Measurements from ENCODE around the gene ASCL2. TPM values are rescaled to one million over a fixed set of nuclear protein-coding genes. Genes with fewer than 3 reads are reported as not detected.

The ASCL2 gene
- total RNA-seq, 4 donors from 2014 or later, result not detected

DNA sequence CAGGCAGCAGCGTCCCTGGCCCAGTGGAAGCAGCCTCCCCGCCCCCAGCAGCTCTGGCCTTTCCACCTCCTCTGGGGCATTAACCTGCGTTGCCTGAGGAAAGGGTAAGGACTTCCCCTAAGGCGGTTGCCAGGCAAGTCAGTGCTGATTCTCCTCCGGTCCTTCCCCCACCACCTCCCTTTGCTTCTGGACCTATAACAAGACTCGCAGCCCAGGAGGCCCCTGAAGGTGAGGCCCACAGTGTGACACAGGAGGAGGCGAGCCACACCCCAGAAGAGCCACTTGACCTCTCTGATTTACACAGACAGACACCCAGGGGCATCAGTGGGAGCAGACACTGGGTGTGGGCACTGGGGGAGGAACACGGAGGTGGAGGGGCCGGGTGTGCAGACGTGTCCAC, 35.4 kb downstream of the ASCL2 start:
- no peak for ATAC-seq
- TF ChIP-seq POLR2A (IDR thresholded peaks at IDR 0.05), result no peak
- TF ChIP-seq, protein P1, sequence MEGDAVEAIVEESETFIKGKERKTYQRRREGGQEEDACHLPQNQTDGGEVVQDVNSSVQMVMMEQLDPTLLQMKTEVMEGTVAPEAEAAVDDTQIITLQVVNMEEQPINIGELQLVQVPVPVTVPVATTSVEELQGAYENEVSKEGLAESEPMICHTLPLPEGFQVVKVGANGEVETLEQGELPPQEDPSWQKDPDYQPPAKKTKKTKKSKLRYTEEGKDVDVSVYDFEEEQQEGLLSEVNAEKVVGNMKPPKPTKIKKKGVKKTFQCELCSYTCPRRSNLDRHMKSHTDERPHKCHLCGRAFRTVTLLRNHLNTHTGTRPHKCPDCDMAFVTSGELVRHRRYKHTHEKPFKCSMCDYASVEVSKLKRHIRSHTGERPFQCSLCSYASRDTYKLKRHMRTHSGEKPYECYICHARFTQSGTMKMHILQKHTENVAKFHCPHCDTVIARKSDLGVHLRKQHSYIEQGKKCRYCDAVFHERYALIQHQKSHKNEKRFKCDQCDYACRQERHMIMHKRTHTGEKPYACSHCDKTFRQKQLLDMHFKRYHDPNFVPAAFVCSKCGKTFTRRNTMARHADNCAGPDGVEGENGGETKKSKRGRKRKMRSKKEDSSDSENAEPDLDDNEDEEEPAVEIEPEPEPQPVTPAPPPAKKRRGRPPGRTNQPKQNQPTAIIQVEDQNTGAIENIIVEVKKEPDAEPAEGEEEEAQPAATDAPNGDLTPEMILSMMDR (IDR thresholded peaks at IDR 0.05 in 4 of 5, conservative IDR thresholded peaks at IDR 0.05 in 1 of 5), result no peak
- Histone ChIP-seq H3K27ac (no peak overlapping the region), H3K27me3 (peaks cover 0 to 5% (median 0%) of the 10 kb centered on the region in 3 donors), H3K4me3 (no peak overlapping the region), H3K36me3 (no peaks in the 10 kb centered on the region), H3K4me1 (no peaks in the 10 kb centered on the region), H3K9me3 (peaks cover 0 to 7% (median 4%) of the 10 kb centered on the region in 3 donors)
- in situ Hi-C loops (cut with MboI; ENCODE audit: low sequenced_read_pairs in 4 of 4) (no loop called here), intact Hi-C loops (cut with DNase I; ENCODE audit: low total_unique reads) (no loop called here)
- DNase-seq, result no peak

GRCh38 chr11:2233693-2234455, 36.5 kb downstream of the ASCL2 start:
- DNase-seq (no peak), ATAC-seq (no peak)
- H3K27me3 ChIP-seq, result peaks cover 0 to 12% (median 0%) of the 10 kb centered on the region in 3 donors
- no peak for TF ChIP-seq POLR2A (IDR thresholded peaks at IDR 0.05)
- TF ChIP-seq, protein P1 (IDR thresholded peaks at IDR 0.05 in 4 of 5, conservative IDR thresholded peaks at IDR 0.05 in 1 of 5), result no peak
- no peaks in the 10 kb centered on the region for H3K4me1 ChIP-seq
- H3K27ac ChIP-seq, result no peak overlapping the region
- peaks cover 0 to 10% (median 8%) of the 10 kb centered on the region in 3 donors for H3K9me3 ChIP-seq
- no peaks in the 10 kb centered on the region for H3K36me3 ChIP-seq
- intact Hi-C loops (cut with DNase I; ENCODE audit: low total_unique reads), result no loop called here
- in situ Hi-C loops (cut with MboI; ENCODE audit: low sequenced_read_pairs in 4 of 4), result no loop called here
- H3K4me3 ChIP-seq, result no peak overlapping the region

DNA sequence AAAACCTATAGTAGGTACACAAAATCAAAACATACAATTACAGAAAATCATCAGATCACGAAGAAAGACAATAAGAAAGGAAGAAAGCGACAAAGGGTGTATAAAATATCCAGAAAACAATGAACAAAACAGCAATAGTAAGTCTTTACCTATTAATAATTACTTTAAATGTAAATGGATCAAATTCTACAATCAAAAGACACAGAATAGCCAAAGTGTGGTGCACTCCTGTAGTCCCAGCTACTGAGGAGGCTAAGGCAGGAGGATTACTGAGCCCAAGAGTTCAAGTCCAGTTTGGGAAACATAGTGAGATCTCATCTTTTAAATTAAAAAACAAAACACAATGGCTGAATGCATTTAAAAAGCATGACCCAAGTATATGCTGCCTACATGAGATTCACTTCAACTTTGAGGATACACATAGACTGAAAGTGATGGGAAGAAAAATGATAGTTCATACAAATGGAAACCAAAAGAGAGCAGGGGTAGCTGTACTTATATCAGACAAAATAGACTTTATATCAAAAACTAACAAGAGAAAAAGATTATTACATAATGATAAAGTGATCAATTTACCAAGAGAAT, 40.6 kb downstream of the ASCL2 start:
- ATAC-seq (no peak), DNase-seq (no peak)
- Histone ChIP-seq H3K4me1 (no peaks in the 10 kb centered on the region), H3K27me3 (peaks cover 0 to 16% (median 0%) of the 10 kb centered on the region in 3 donors), H3K4me3 (no peak overlapping the region), H3K36me3 (no peaks in the 10 kb centered on the region), H3K9me3 (peaks cover 0 to 10% (median 8%) of the 10 kb centered on the region in 3 donors), H3K27ac (no peak overlapping the region)
- in situ Hi-C loops (cut with MboI; ENCODE audit: low sequenced_read_pairs in 4 of 4) (no loop called here), intact Hi-C loops (cut with DNase I; ENCODE audit: low total_unique reads) (no loop called here)
- TF ChIP-seq, protein P1 (IDR thresholded peaks at IDR 0.05 in 4 of 5, conservative IDR thresholded peaks at IDR 0.05 in 1 of 5), result no peak
- TF ChIP-seq POLR2A (IDR thresholded peaks at IDR 0.05), result no peak

- H3K9me3 ChIP-seq, result no peaks in the 10 kb centered on the region
- in situ Hi-C loops (cut with MboI; ENCODE audit: low sequenced_read_pairs in 4 of 4) (no loop called here), intact Hi-C loops (cut with DNase I; ENCODE audit: low total_unique reads) (no loop called here)
- DNase-seq (no peak), ATAC-seq (no peak)
- no peaks in the 10 kb centered on the region for H3K4me1 ChIP-seq
- H3K4me3 ChIP-seq, result no peak overlapping the region
- TF ChIP-seq, protein P1 (IDR thresholded peaks at IDR 0.05 in 4 of 5, conservative IDR thresholded peaks at IDR 0.05 in 1 of 5), result no peak
- no peak for TF ChIP-seq POLR2A (IDR thresholded peaks at IDR 0.05)
- no peaks in the 10 kb centered on the region for H3K36me3 ChIP-seq
- H3K27ac ChIP-seq, result no peak overlapping the region
- H3K27me3 ChIP-seq, result peaks cover 0 to 19% (median 14%) of the 10 kb centered on the region in 3 donors
These were observed 46.1 kb downstream of the ASCL2 start for GRCh38 chr11:2224254-2224653.

All from gastrocnemius medialis (tissue), 4 donors.